KOPT-K1 (cell line): ENCODE data around the gene BUD13.

ENCODE experiments used
- H3K27ac ChIP-seq: fragments of 200-600 bp; sonication (generic); 2 replicates; pipeline ENCODE4 v1.5.1; 2016; ENCODE audit warnings: antibody characterized with exemption, mild to moderate bottlenecking, low read depth, low read length; ENCODE audit not compliant: poor library complexity, severe bottlenecking
- H3K36me3 ChIP-seq: fragments of 200-600 bp; sonication (generic); 2 replicates; pipeline ENCODE4 v1.5.1; 2017; ENCODE audit warnings: antibody characterized with exemption, mild to moderate bottlenecking, low read length, moderate library complexity; ENCODE audit not compliant: insufficient read depth
- H3K9me3 ChIP-seq: fragments of 200-600 bp; sonication (generic); 2 replicates; pipeline ENCODE4 v1.5.1; 2017; ENCODE audit warnings: antibody characterized with exemption, low read length, mild to moderate bottlenecking; ENCODE audit not compliant: insufficient read depth, poor library complexity, severe bottlenecking

The BUD13 gene

DNA sequence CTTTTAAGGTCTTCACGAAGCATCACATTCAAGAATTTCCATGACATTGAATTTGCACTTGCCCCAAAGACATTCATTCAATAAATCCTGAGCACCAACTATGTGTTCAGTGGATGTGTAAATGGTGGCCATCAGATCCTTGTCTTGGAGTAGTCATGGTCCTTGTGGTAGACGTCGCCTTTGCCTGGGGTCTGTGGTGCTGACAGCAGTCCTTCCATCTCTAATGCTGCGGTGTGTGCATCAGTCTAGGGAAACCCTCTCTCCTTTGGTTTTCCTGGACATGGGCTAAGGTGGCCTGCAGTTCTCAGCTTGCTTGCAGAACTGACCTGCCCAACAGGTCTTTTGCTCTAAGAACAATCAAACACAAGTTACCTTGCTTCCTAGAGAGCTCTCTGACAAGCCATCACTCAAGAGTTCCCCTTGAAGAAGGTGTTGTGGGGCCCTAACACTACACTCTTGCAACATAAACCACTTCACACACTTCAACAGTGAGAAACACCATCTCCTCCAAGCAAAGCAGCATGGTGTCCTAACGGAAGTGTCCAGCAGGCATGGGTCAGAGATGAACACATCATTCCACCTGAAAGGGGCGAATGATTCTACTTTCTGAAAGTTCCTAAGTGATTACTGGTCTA lies 72.1 kb downstream of the BUD13 start:
- Histone ChIP-seq H3K9me3 (no peaks in the 10 kb centered on the region), H3K27ac (no peak overlapping the region), H3K36me3 (no peaks in the 10 kb centered on the region)
